Aorta (tissue), 5 donors: ENCODE results near the gene ARSB. TPM values are rescaled to one million over a fixed set of nuclear protein-coding genes. Genes with fewer than 3 reads are reported as not detected.

Experiments used
- ATAC-seq: fragments of 200-7000 bp; cut with Tn5 transposase; one replicate; pipeline ENCODE4 v1.9.1; 2022; ENCODE audit warnings: moderate library complexity; ENCODE audit not compliant: low FRiP score
- DNase-seq, 2 donors: peaks; one replicate each; pipeline ENCODE4 v3.0.0-alpha.2; 2020
- H3K27ac ChIP-seq, 2 donors: one replicate each; pipeline ENCODE4 v1.5.1; 2013; ENCODE audit warnings: low read length in 2 of 2, mild to moderate bottlenecking in 2 of 2, moderate library complexity in 2 of 2, control low read depth in 1 of 2, inconsistent platforms in 1 of 2, low read depth in 1 of 2
- H3K27me3 ChIP-seq, 2 donors: one replicate each; pipeline ENCODE4 v1.6.1; 2013; ENCODE audit warnings: control low read depth in 1 of 2, low read length in 1 of 2, mild to moderate bottlenecking in 1 of 2, moderate library complexity in 1 of 2; ENCODE audit not compliant: insufficient read depth in 2 of 2, control insufficient read depth in 1 of 2
- H3K36me3 ChIP-seq, 2 donors: one replicate each; pipeline ENCODE4 v1.6.1; 2013; ENCODE audit warnings: control low read depth in 1 of 2, low read length in 1 of 2, mild to moderate bottlenecking in 1 of 2; ENCODE audit not compliant: insufficient read depth in 2 of 2, control insufficient read depth in 1 of 2
- H3K4me1 ChIP-seq, 2 donors: one replicate each; pipeline ENCODE4 v1.6.1; 2013; ENCODE audit warnings: low read length in 2 of 2, control low read depth in 1 of 2, mild to moderate bottlenecking in 1 of 2, moderate library complexity in 1 of 2; ENCODE audit not compliant: insufficient read depth in 2 of 2, control insufficient read depth in 1 of 2
- H3K4me3 ChIP-seq, 2 donors: one replicate each; pipeline ENCODE4 v1.5.1; 2013; ENCODE audit warnings: low read length in 2 of 2, control low read depth in 1 of 2, mild to moderate bottlenecking in 1 of 2
- H3K9me3 ChIP-seq: one replicate; pipeline ENCODE4 v1.6.1; 2013; ENCODE audit warnings: mild to moderate bottlenecking, low read length; ENCODE audit not compliant: control insufficient read depth
- WGBS, 2 donors: extraction: QIAGEN DNeasy Blood & Tissue Kit; methylation state at CpG; one replicate each; pipeline ENCODE4 v1.1.7; 2013; 5-methylcytosine and 5-hydroxymethylcytosine counted together
- intact Hi-C, 2 donors: fragments of 100-400 bp; cut with DNase I; formaldehyde crosslinking; loops; one replicate each; pipeline versions ENCODE4 v1.14.2 to v1.15.0; 2022
- polyA plus RNA-seq, 2 donors: library from polyadenylated mRNA; stranded (reverse); fragments of 200-250 nt; gene quantifications; one replicate each; pipeline ENCODE4 v1.2.3, GENCODE V29; 2013
- total RNA-seq, 2 donors: library from RNA; stranded (reverse); fragmentation: NEBNext Ultra II Directional; extraction: Animal tissue kit (Norgen Biotek cat#: 25700); gene quantifications; one replicate each; pipeline ENCODE4 v1.2.1, GENCODE V29; 2021
- donor health status: healthy with polysubstance abuse.
- donor health status: Bipolar disorder and iron deficiency.
- donor health status: DM: no; HTN: no; CAD: no.
- donor health status: DM: no; HTN: no; CAD: no.
- donor health status: DM: yes; HTN: yes; CAD: no.

ARSB gene
- total and polyA plus RNA-seq, 4 donors: 3.5 to 17.2 (median 12.0) TPM

DNA sequence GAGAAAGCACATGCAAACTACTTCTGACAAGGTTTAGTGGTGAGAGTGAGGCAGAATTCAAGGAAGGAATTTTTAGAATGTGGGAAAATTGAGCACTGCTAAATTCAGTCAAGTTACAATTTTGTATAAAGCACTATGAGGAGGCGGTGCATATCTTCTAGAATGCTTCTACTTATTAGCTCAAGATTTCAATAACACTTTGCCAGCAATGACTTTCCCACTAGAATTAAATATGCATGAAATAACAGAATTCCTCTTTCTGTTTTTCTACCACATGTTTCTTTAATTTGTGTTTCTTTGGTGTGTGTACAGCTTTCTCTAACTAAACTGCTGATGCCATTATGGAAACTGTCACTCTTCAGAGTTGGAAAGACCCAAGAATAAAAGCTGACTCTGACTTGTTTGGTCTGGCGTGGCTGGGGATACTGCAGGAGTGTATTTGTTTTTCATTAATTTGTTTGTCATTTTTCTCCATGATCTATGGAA, 163.5 kb downstream of the ARSB start:
- Histone ChIP-seq H3K4me3 (no peak overlapping the region), H3K9me3 (no peaks in the 10 kb centered on the region), H3K27me3 (no peaks in the 10 kb centered on the region), H3K36me3 (no peaks in the 10 kb centered on the region), H3K27ac (no peak overlapping the region), H3K4me1 (peaks cover 0 to 4% of the 10 kb centered on the region in 2 donors)
- WGBS, 2 donors: 64% methylated on average over 2 of the region's 2 CpGs
- no peak for DNase-seq
- intact Hi-C loops: loop anchor here in 1 of 2 donors (10.0 kb wide), 1 partner anchor 277 kb away; no protein-coding TSS in a partner anchor
- ATAC-seq: no peak

DNA sequence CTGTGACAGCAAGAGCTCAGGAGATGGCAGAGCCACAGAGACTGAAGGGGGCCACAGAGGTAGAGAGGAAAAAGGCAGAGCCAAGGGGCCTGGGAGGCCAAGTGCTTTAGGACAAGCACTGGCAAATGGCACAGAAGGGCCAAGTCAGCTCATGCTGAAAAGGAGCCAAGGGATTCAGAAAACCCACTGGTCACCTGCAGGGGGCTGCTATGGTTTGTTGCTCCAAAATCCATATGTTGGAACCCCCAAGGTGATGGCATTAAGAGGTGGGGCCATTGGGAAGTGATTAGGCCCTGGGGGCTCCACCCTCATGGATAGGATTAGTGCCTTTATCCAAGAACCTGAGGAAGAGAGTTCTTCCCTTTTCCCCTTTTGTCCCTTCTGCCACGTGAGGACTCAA, 165.4 kb downstream of the ARSB start:
- DNase-seq (no peak), ATAC-seq (no peak)
- intact Hi-C loops: loop anchor here in 1 of 2 donors (10.0 kb wide), 1 partner anchor 275 kb away; no protein-coding TSS in a partner anchor
- H3K27ac ChIP-seq: no peak overlapping the region
- 100% methylated on average over 1 of the region's 1 CpG for WGBS, 2 donors
- peaks cover 0 to 3% of the 10 kb centered on the region in 2 donors for H3K4me1 ChIP-seq
- H3K4me3 ChIP-seq: no peak overlapping the region
- no peaks in the 10 kb centered on the region for H3K36me3 ChIP-seq
- H3K9me3 ChIP-seq: no peaks in the 10 kb centered on the region
- no peaks in the 10 kb centered on the region for H3K27me3 ChIP-seq

DNA sequence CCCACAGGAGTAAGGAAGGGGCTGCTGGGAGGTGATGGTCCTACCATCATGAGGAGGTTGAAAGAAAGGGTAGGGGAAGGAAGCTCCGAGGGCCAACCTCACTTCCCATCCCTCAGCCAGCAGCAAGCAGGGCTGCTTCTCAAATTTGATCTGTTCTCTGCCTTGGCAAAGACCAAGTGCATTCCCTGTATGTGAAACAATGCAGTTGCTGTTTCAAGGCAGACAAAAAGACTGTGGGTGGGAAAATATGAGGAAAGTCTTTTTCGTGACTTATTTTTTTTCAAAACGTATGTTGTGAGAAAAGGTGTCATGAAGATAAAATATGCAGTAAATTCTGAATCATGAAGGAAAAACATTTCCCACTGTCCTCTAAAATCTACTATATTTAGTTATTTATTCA, 165.9 kb downstream of the ARSB start:
- H3K4me3 ChIP-seq: no peak overlapping the region
- no peaks in the 10 kb centered on the region for H3K9me3 ChIP-seq
- intact Hi-C loops: no loop called here
- H3K27ac ChIP-seq: no peak overlapping the region
- H3K36me3 ChIP-seq: no peaks in the 10 kb centered on the region
- no peak for DNase-seq
- 3 to 7% methylated on average over 3 of the region's 3 CpGs for WGBS, 2 donors
- ATAC-seq: no peak
- H3K27me3 ChIP-seq: no peaks in the 10 kb centered on the region
- no peaks in the 10 kb centered on the region for H3K4me1 ChIP-seq

DNA sequence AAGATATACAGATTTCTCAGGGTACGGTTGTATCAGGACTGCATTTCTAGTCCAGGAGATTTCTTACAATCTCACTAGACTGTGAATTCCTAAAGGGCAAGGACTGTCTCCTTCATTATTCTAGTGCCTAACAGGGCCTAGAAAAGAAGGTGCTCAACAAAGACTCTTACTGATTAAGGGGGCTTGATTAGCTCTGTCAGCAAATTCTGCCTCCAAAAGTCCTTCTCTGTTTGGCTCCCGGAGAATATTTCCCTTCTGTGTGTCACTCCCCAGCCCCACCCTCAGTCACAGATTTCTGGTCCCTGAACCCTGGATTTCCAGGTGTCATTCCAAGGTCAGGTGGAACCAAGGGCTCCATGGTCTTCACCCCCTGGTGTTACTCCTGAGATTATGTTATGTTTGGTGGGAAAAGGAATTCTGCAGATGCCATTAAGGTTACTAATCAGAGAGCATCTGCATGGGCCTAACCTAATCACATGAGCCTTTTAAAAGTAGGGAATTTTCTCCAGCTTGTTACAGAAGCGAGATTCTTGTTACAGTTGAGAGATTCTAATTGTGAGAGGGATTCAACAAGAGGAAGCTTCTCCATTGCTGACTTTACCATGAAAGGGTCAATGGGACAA, 168.9 kb downstream of the ARSB start:
- ATAC-seq (no peak), DNase-seq (no peak)
- WGBS, 2 donors: 94 to 97% methylated on average over 3 of the region's 3 CpGs

DNA sequence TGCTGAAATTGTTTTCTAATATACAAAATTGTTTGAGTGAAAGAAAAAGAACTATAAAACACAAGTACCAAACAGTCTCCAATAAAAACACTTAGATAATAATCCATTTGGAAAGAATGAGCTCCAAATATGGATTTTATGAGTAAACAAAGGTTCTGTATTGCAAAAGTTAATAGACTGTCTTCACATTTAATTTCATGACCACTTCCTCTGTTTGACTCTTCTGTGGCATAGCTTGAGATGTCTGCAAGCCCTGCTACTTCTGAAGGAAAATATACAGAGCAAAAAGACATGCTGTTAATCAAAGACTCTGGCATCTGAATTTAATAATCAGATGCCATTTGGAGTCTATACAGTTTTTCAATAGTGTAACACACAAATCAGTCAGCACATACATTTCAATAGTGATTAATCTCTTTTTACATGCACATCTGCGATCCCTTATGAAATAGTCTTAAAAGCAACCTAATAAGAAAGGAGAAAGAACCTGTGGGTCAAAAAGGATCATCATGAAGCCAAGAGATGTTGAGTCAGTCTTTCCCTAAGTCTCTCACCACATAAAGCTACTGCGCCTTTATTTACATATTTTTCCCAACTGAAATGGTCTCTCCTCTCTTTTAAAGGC, 171.1 kb downstream of the ARSB start:
- intact Hi-C loops: no loop called here
- no peaks in the 10 kb centered on the region for H3K4me1 ChIP-seq
- 96 to 100% methylated on average over 2 of the region's 2 CpGs for WGBS, 2 donors
- no peak for DNase-seq
- no peak overlapping the region for H3K4me3 ChIP-seq
- no peak overlapping the region for H3K27ac ChIP-seq
- no peaks in the 10 kb centered on the region for H3K36me3 ChIP-seq
- ATAC-seq: no peak
- no peaks in the 10 kb centered on the region for H3K9me3 ChIP-seq
- no peaks in the 10 kb centered on the region for H3K27me3 ChIP-seq

More for the DNA sequence above, 168.9 kb downstream of the ARSB start:
- H3K4me3 ChIP-seq: no peak overlapping the region
- no peaks in the 10 kb centered on the region for H3K9me3 ChIP-seq
- no peaks in the 10 kb centered on the region for H3K27me3 ChIP-seq
- no peaks in the 10 kb centered on the region for H3K4me1 ChIP-seq
- no peak overlapping the region for H3K27ac ChIP-seq
- intact Hi-C loops: no loop called here
- no peaks in the 10 kb centered on the region for H3K36me3 ChIP-seq

DNA sequence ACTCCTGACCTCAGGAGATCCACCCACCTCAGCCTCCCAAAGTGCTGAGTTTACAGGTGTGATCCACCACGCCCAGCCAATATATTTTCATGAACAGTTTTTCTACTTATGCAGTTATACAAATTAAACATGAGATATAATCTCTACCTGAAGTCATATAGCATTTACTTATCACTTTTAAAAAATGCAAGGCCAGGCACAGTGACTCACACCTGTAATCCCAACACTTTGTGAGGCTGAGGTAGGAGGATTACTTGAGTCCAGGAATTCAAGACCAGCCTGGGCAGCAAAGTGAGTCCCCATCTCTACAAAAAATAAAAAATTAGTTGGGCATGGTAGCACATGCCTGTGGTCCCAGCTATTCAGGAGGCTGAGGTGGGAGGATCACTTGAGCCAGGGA, 171.8 kb downstream of the ARSB start:
- intact Hi-C loops: no loop called here
- Histone ChIP-seq H3K27ac (no peak overlapping the region), H3K9me3 (no peaks in the 10 kb centered on the region), H3K27me3 (no peaks in the 10 kb centered on the region), H3K36me3 (no peaks in the 10 kb centered on the region), H3K4me1 (no peaks in the 10 kb centered on the region), H3K4me3 (no peak overlapping the region)
- DNase-seq (no peak), ATAC-seq (no peak)
- 97 to 100% methylated on average over 1 of the region's 1 CpG for WGBS, 2 donors

DNA sequence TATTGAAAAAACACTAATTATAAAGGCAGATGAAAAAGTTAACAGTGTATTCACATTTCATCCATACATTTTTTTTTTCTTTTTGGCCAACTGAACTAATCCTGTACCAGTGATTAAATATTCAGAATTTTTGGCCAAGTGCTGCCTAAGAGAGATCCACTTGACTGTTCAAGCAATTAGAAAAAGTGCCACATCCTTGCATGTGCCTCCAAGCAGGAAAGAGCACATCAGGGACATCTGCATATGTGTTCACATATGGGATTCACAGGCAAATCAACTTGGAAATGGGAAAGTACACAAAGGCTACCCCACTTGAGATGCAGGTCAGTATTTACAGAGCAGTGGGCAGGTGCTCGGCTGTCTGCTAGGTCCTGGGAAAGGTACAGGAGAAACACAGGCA, 173.2 kb downstream of the ARSB start:
- intact Hi-C loops: no loop called here
- WGBS, 2 donors: 97 to 100% methylated on average over 1 of the region's 1 CpG

DNA sequence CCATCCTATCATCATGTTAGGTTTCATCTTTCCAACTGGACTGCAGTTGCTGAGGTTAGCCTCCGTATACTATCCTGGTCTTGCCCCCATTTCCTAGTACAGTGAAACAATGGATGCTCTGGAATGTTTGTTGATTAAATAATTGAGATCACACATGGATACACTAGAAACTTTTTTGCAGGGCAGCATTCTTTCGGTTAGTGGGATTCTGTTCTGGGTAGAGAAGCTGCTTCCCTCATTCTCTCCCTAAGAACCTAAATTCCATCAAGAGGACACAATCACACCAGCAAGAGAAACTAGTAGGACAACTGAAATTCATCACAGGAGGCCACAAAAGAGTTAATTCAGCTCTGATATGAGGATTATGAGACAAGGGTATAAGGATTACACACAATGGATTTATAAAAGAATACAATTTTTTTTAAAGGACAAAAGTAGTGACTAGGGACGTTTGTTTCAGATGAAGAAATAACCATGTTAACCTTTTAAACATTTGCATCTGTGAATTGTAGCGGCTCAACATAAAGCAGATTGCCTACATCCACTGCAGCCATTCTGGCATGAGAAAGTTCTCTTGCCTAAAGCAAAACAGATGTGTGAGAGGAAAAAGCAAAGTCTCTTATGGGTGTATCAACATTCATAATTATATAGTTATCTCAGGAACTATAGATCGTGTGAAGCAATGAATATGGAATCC, 173.8 kb downstream of the ARSB start:
- Histone ChIP-seq H3K4me3 (no peak overlapping the region), H3K27ac (no peak overlapping the region), H3K9me3 (no peaks in the 10 kb centered on the region), H3K27me3 (no peaks in the 10 kb centered on the region), H3K36me3 (no peaks in the 10 kb centered on the region), H3K4me1 (no peaks in the 10 kb centered on the region)
- intact Hi-C loops: no loop called here
- ATAC-seq: no peak
- 86% methylated on average over 5 of the region's 5 CpGs for WGBS, 2 donors
- DNase-seq: no peak

More for the DNA sequence above, 173.2 kb downstream of the ARSB start:
- Histone ChIP-seq H3K4me3 (no peak overlapping the region), H3K27me3 (no peaks in the 10 kb centered on the region), H3K36me3 (no peaks in the 10 kb centered on the region), H3K27ac (no peak overlapping the region), H3K4me1 (no peaks in the 10 kb centered on the region), H3K9me3 (no peaks in the 10 kb centered on the region)
- no peak for ATAC-seq
- DNase-seq: no peak
